Raji (cell line): Measurements from ENCODE around the gene KRTAP10-2.

Source experiments
- POLR2A ChIP-seq: IDR thresholded peaks from 2 replicates; pipeline ENCODE4 v1.6.1; 2011; ENCODE audit warnings: low read depth, low read length, control low read depth; ENCODE audit not compliant: insufficient read depth

KRTAP10-2 gene

DNA sequence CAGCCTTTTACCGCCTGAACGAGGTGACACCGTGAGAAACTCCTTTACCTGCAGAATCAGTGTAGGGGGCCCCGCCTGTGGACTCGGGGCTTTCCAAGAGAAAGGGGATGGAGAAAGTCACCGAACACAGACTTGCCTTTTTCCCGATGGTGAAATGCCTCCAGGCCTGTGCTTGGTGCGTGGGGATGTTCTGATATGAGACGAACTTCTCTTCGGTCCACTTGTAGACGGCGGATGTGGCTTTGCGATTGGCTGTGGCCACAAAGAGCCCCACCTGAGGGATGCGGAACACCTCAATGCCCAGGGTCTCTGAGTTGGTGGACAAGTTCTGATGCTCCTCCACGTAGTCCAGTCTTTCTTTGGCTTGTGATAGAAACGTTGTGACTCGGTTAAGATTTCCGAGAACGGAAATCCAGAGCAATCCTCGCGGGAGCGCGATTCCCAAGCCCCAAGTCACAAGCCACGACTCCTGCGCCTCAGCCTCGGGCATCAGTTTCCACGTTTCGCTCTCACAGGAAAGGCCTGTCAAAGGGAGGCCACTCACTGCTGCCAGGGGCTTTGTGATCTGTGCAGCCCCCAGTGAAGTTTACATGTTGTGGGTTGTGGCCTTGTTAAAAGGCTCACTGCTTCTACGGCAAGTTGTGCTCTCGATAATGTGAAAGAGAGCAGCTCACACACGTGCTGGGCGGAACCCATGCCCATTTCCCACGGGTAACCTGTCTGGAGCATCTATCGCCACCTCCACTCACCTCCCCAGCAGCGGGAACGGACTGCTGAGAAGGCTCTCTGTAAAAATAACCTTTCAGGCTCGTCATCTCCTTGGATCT, 23.9 kb downstream of the KRTAP10-2 start:
- no peak for TF ChIP-seq POLR2A

GRCh38 chr21:44526096-44526997, 25.0 kb downstream of the KRTAP10-2 start:
- no peak for TF ChIP-seq POLR2A

- no peak for TF ChIP-seq POLR2A
These were observed 25.8 kb downstream of the KRTAP10-2 start for GRCh38 chr21:44525391-44526095.

GRCh38 chr21:44524414-44525371, 26.6 kb downstream of the KRTAP10-2 start:
- TF ChIP-seq POLR2A: no peak

- TF ChIP-seq POLR2A: no peak
These were observed 27.5 kb downstream of the KRTAP10-2 start for GRCh38 chr21:44523567-44524413.

DNA sequence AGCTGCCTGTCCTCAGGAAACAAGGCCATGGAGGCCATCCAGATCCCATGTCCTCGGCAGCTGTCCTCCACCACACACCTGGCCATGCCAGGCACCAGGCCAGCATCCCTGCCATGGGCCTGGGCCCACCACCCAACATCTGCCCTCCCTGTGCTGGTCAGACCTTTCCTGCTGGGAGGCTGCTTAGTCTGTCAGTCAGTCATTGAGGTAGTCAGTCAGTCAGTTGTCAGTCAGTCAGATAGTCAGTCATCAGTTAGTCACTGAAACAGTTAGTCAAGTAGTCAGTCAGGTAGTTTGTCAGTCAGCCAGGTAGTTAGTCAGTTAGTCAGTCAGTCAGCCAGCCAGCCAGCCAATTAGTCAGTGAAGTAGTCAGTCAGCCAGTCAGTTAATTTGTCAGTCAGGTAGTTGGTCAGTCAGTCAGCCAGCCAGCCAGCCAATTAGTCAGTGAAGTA, 28.5 kb downstream of the KRTAP10-2 start:
- no peak for TF ChIP-seq POLR2A

- TF ChIP-seq POLR2A: no peak
These were observed 29.2 kb downstream of the KRTAP10-2 start for GRCh38 chr21:44521928-44522752.

DNA sequence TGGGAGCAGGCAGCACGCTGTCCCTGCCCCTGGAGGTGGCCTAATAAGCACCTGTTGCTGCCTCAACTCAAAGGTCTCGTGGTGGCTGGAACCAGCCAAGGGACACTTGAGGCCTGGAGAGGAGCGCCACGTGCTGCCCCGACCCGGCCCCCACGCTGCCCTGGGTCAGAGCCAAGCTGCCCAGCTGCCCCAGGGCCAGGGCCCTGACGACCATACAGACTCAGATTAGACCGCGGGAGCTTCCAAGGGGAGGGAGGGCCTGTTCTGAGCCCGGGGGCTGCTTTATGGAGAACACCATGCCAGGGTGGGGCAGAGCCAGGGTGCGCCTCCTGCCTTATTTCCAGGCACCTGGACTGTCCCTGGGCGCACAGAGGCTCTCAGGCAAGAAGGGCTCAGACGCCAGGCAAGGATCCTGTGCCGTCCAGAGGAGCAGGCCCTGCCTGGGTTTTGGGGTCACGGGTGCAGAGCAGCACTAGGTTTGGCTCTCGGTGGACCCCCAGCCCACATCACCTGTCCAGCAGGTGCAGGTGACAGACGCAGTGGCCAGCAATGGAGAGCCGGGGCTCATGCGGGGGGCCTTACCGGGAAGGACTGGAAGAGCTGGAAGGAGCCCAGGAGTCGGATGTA, 29.9 kb downstream of the KRTAP10-2 start:
- TF ChIP-seq POLR2A: no peak

DNA sequence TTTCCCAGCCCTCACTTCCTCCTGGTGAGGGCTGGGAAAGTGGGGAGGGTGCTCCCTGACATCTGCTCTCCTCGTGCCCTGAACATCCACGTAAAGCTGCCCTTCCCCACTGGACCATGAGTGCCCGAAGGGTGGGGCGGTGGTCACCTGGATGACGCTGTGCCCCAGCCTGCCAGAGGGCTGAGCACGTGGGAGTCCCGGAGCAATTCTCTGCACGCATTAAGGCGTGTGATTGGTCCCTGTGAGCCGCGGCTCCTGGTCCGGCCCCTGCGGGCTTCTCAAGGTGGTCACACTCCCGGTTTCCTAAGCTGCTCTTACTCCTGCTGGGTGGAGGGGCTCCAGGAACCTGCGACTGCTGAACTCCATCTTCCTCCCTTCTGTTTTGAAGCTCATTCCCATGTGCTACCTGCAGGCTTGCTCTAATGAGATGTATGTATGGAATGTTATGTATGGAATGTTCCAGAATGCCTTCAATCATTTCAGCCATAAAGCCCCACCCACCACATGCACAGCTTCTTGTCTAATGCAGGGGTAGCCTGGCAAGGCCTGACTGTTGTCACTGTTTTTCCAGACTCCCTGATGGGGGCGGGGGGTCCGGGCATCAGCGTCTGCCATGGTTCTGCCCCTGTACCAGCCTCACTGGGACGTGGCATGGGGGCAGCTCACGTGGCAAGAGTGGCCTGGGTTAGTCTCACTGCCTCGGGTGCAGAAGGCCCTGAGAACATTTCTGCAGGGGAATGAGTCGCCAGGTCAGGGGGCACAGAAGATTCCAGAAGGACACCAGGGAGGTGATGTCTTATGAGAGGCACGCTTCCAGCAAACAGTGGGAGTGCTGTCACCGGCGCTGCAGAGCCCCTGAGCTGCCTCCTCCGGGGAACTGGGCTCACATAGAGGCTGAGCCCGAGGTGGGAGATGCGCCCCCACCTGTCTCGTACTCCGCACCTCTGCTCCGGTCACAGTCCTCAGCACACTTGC, 30.7 kb downstream of the KRTAP10-2 start:
- TF ChIP-seq POLR2A: no peak

DNA sequence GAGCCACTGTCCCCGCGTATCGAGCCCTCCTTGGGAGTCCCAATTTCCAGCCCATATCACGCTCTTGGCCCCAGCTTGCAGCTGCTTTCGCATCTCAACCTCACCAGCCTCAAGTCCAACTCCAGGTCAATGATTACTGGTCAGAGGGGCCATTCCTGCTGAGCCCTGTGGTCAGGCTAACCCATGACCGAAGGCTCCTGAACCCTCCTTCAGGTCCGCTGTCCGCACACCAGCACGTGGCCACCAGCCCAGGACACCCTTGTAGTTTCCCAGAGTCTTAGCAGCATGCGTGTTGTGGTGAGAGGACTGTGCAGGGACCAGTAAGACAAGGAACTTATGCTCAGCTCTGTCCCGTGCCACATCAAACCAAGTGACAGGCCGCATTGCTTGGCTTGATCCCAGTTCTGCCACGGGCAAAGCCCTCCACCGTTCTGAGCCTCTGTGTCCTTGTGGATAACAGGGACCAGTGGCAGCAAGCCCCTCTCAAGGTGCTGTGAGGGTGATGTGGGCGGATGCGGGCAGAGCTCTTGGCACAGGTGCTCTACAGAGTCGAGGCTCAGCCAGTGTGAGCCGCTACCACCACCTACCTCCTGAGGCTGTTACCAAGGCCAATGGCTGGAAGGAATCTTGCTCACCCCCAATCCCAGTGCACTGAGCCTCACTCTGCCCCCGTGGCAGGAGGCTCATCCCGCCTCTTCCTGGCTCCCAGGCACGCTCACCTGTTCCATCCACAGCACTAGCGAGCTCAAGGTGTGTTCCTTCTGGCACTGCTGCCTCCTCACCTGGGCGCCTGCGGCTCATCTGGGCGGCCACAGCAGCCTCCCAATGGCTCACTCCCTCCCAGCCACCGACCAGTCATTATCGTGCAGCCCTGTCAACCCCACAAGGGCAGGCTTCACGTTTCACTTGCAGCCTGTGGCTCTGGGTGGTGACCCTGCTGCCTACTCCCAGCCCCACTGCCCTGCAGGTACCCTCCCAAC, 31.7 kb downstream of the KRTAP10-2 start:
- TF ChIP-seq POLR2A: no peak

DNA sequence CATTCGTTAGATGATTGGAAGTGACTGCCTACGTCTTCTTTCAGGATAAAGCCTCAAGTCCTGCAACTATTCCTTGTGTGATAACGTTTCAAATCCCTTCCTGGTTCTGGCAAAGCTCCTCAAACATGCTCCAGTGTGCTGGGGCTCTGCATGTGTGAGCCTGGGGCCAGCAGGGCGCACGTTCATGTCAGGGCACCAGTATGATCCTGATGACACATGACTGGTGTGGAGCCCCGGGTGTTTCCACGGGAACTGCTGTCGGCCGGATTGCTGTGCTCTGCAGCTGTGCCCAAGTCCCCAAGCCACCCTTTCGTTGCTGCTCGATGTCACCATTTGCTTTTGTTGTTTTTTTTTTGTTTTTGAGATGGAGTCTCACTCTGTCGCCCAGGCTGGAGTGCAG, 32.6 kb downstream of the KRTAP10-2 start:
- no peak for TF ChIP-seq POLR2A
